A549 (cell line): ENCODE measurements around the gene ALDH1A1. TPM values are rescaled to one million over a fixed set of nuclear protein-coding genes. Genes with fewer than 3 reads are reported as not detected.

ENCODE experiments used
- ATAC-seq, 2 experiments: fragments of 200-7000 bp in 1 of 2; fragments of >200 bp in 1 of 2; cut with Nextera tagmentation in 1 of 2; cut with Tn5 transposase in 1 of 2; 3 replicates each; pipeline versions ENCODE4 v1.8.0 to v1.9.1; 2018 to 2020; ENCODE audit warnings: mild to moderate bottlenecking in 1 of 2, moderate library complexity in 1 of 2
- CTCF ChIA-PET: fragments of 300-600 bp; sonication (Branson Sonifier 250); formaldehyde crosslinking; extraction: SDS; loops from one replicate; lab custom pipeline; 2021; ENCODE audit warnings: antibody characterized with exemption, inconsistent platforms; lab: Yijun Ruan, JAX
- POLR2A ChIA-PET: fragments of 350-600 bp; formaldehyde crosslinking; extraction: SDS; loops from one replicate; lab custom pipeline; 2021; ENCODE audit warnings: antibody characterized with exemption, inconsistent platforms; lab: Yijun Ruan, JAX
- DNase-seq, 2 experiments: peaks; one replicate each; pipeline versions ENCODE4 v3.0.0 to v3.0.0-alpha.2; 2011 to 2016; ENCODE audit warnings: low read depth in 1 of 2, low spot score in 1 of 2
- FAIRE-seq: peaks from 2 replicates; lab custom pipeline; 2011; peaks lifted over from hg19 to GRCh38; lab: Jason Lieb, UNC
- H3K27ac ChIP-seq, 2 experiments: fragments of >200 bp; sonication (Bioruptor Twin); formaldehyde crosslinking; 3 replicates each; pipeline ENCODE4 v1.5.1; 2016 to 2017
- H3K4me1 ChIP-seq: fragments of >200 bp; sonication (Bioruptor Twin); formaldehyde crosslinking; 3 replicates; pipeline ENCODE4 v1.6.1; 2016
- H3K4me2 ChIP-seq: fragments of >200 bp; sonication (Bioruptor Twin); formaldehyde crosslinking; 3 replicates; pipeline ENCODE4 v1.6.1; 2016
- H3K4me3 ChIP-seq: fragments of >200 bp; sonication (Bioruptor Twin); formaldehyde crosslinking; 3 replicates; pipeline ENCODE4 v1.5.1; 2016
- H3K9me3 ChIP-seq: fragments of >200 bp; sonication (Bioruptor Twin); formaldehyde crosslinking; 3 replicates; pipeline ENCODE4 v1.6.1; 2016
- ATOH8 ChIP-seq: fragments of 250-450 bp; sonication (Bioruptor Pico); IDR thresholded peaks from 2 replicates; pipeline ENCODE4 v1.5.0; 2020; ENCODE audit warnings: low read depth, mild to moderate bottlenecking, moderate library complexity
- BCL3 ChIP-seq: fragments of >200 bp; sonication (Bioruptor Twin); formaldehyde crosslinking; IDR thresholded peaks from 3 replicates; pipeline ENCODE4 v1.6.1; 2016
- BHLHE40 ChIP-seq: IDR thresholded peaks from 2 replicates; pipeline ENCODE4 v1.6.1; 2012; ENCODE audit warnings: low read depth, low read length, inconsistent platforms
- CBX8 ChIP-seq: fragments of 200-600 bp; sonication (generic); IDR thresholded peaks from 2 replicates; pipeline ENCODE4 v1.6.1; 2016
- CEBPB ChIP-seq, 2 experiments: fragments of >200 bp in 1 of 2; sonication (Bioruptor Twin) in 1 of 2; formaldehyde crosslinking in 1 of 2; IDR thresholded peaks; 2 replicates each; pipeline ENCODE4 v1.6.1; 2012 to 2016
- E2F6 ChIP-seq: IDR thresholded peaks from 2 replicates; pipeline ENCODE4 v1.6.1; 2012; ENCODE audit warnings: low read depth, borderline replicate concordance
- EP300 ChIP-seq, 2 experiments: fragments of >200 bp; sonication (Bioruptor Twin); formaldehyde crosslinking; IDR thresholded peaks; 2 replicates in 1 of 2; 3 replicates in 1 of 2; pipeline ENCODE4 v1.6.1; 2016 to 2017
- ESRRA ChIP-seq: fragments of 150-350 bp; IDR thresholded peaks from 2 replicates; pipeline ENCODE4 v1.6.1; 2014; ENCODE audit warnings: mild to moderate bottlenecking, low read length, borderline replicate concordance
- FOSB ChIP-seq: fragments of 250-450 bp; sonication (Bioruptor Pico); IDR thresholded peaks from 2 replicates; pipeline ENCODE4 v1.5.0; 2020; ENCODE audit warnings: mild to moderate bottlenecking, moderate library complexity
- FOXS1 ChIP-seq: fragments of 250-450 bp; sonication (Bioruptor Pico); IDR thresholded peaks from 2 replicates; pipeline ENCODE4 v1.5.0; 2020; ENCODE audit warnings: mild to moderate bottlenecking, moderate library complexity
- GATA3 ChIP-seq: IDR thresholded peaks from 2 replicates; pipeline ENCODE4 v1.6.1; 2012; ENCODE audit warnings: borderline replicate concordance
- HES2 ChIP-seq: fragments of >200 bp; sonication (Bioruptor Twin); formaldehyde crosslinking; IDR thresholded peaks from 2 replicates; pipeline ENCODE4 v1.6.1; 2016
- HEYL ChIP-seq: fragments of 250-450 bp; sonication (Bioruptor Pico); IDR thresholded peaks from 2 replicates; pipeline ENCODE4 v1.8.0; 2021; ENCODE audit warnings: mild to moderate bottlenecking, moderate library complexity
- HMGXB4 ChIP-seq: fragments of 250-450 bp; sonication (Bioruptor Pico); IDR thresholded peaks from 2 replicates; pipeline ENCODE4 v1.5.0; 2021; ENCODE audit warnings: mild to moderate bottlenecking, moderate library complexity, borderline replicate concordance
- HOXA7 ChIP-seq: fragments of 250-450 bp; sonication (Bioruptor Pico); IDR thresholded peaks from 2 replicates; pipeline ENCODE4 v1.5.0; 2020; ENCODE audit warnings: mild to moderate bottlenecking, moderate library complexity
- HOXB13 ChIP-seq: fragments of 250-450 bp; sonication (Bioruptor Pico); IDR thresholded peaks from 2 replicates; pipeline ENCODE4 v1.5.0; 2020; ENCODE audit warnings: low read depth, mild to moderate bottlenecking, moderate library complexity
- JUN ChIP-seq, 2 experiments: fragments of >200 bp; sonication (Bioruptor Twin); formaldehyde crosslinking; IDR thresholded peaks; 2 replicates in 1 of 2; 3 replicates in 1 of 2; pipeline ENCODE4 v1.6.1; 2016 to 2017
- KDM5A ChIP-seq: fragments of 200-600 bp; sonication (generic); IDR thresholded peaks from 2 replicates; pipeline ENCODE4 v1.6.1; 2016; ENCODE audit warnings: antibody characterized with exemption, mild to moderate bottlenecking
- MAX ChIP-seq: IDR thresholded peaks from 2 replicates; pipeline ENCODE4 v1.6.1; 2012
- MAZ ChIP-seq: fragments of 150-350 bp; IDR thresholded peaks from 2 replicates; pipeline ENCODE4 v1.6.1; 2014; ENCODE audit warnings: antibody characterized with exemption, low read depth, low read length, borderline replicate concordance
- POLR2A ChIP-seq: IDR thresholded peaks from 2 replicates; pipeline ENCODE4 v1.6.1; 2012; ENCODE audit warnings: mild to moderate bottlenecking, low read length
- RAD21 ChIP-seq, 2 experiments: fragments of >200 bp in 1 of 2; sonication (Bioruptor Twin) in 1 of 2; formaldehyde crosslinking in 1 of 2; IDR thresholded peaks in 1 of 2; conservative IDR thresholded peaks in 1 of 2; 2 replicates in 1 of 2; 3 replicates in 1 of 2; pipeline ENCODE4 v1.6.1; 2012 to 2018; ENCODE audit warnings: inconsistent platforms in 1 of 2
- TP53 ChIP-seq: fragments of 250-450 bp; sonication (Bioruptor Pico); IDR thresholded peaks from 2 replicates; pipeline ENCODE4 v1.5.0; 2021; ENCODE audit warnings: mild to moderate bottlenecking, moderate library complexity
- ZC3H11A ChIP-seq: fragments of 450-650 bp; IDR thresholded peaks from 2 replicates; pipeline ENCODE4 v1.6.1; 2014; ENCODE audit warnings: antibody characterized with exemption, mild to moderate bottlenecking
- ZFP36 ChIP-seq: fragments of 450-650 bp; IDR thresholded peaks from 2 replicates; pipeline ENCODE4 v1.6.1; 2014; ENCODE audit warnings: borderline replicate concordance; ENCODE audit not compliant: partially characterized antibody
- ZSCAN20 ChIP-seq: fragments of 250-450 bp; sonication (Bioruptor Pico); IDR thresholded peaks from 2 replicates; pipeline ENCODE4 v1.8.0; 2022; ENCODE audit warnings: mild to moderate bottlenecking, moderate library complexity
- WGBS: methylation state at CpG from one replicate; pipeline ENCODE4 v1.1.6; 2017; ENCODE audit errors: missing lambda C conversion rate; 5-methylcytosine and 5-hydroxymethylcytosine counted together
- polyA plus RNA-seq, 4 experiments: library from polyadenylated mRNA; depleted of rRNA in 3 of 4; stranded (reverse); fragments of >200 nt; fragmentation: RNase III in 1 of 4; extraction: RNeasy Plus Mini Kit Qiagen cat#74134 plus additional on column Dnase treatment in 1 of 4; gene quantifications; 2 replicates in 3 of 4; 3 replicates in 1 of 4; pipeline ENCODE4 v1.2.3, GENCODE V29; 2011 to 2017

ALDH1A1 gene
- polyA plus RNA-seq, 2 of the 4 experiments (the other 2 are of a cell fraction) = 8,617 to 9,987 TPM

- TF ChIP-seq CEBPB (IDR thresholded peaks at IDR 0.05) (peak in 1 of 2 experiments; percentile 26; a peak in 1 of 4 replicates), TP53 (CRISPR knock-in tag) (no peak)
- FAIRE-seq = peak; percentile 89
- WGBS = 1% methylated on average over 2 of the region's 2 CpGs
- Histone ChIP-seq H3K9me3 (no peaks in the 10 kb centered on the region), H3K27ac (peak overlapping the region; percentile 90 to 91), H3K4me3 (peak overlapping the region; percentile 67; the same call in 1 of the 3 replicates), H3K4me2 (peak overlapping the region; percentile 94), H3K4me1 (peaks cover 41% of the 10 kb centered on the region)
- DNase-seq = no peak
- CTCF ChIA-PET = interaction anchor here (1.1 to 2.4 kb wide), 8 partner anchors 16 to 98 kb away, joined by 3 to 7 read pairs (median 4); no protein-coding TSS in a partner anchor
- peak in 1 of 2 experiments; percentile 8; a peak in 3 of 6 replicates for ATAC-seq
- POLR2A ChIA-PET = interaction anchor here (0.9 to 2.1 kb wide), 6 partner anchors 23 to 35 kb away, joined by 3 to 11 read pairs (median 6); no protein-coding TSS in a partner anchor
These were observed 2.2 kb upstream of the ALDH1A1 start for GRCh38 chr9:72955126-72955455.

- CTCF ChIA-PET = interaction anchor here (1.1 to 2.4 kb wide), 9 partner anchors 17 to 98 kb away, joined by 3 to 7 read pairs (median 4); no protein-coding TSS in a partner anchor
- 5% methylated on average over 4 of the region's 4 CpGs for WGBS
- Histone ChIP-seq H3K4me2 (peak overlapping the region; percentile 94), H3K4me1 (peaks cover 35% of the 10 kb centered on the region), H3K4me3 (peak overlapping the region; percentile 67), H3K9me3 (no peaks in the 10 kb centered on the region), H3K27ac (peak overlapping the region; percentile 90 to 91)
- POLR2A ChIA-PET = interaction anchor here (1.3 to 2.1 kb wide), 5 partner anchors 23 to 36 kb away, joined by 3 to 11 read pairs (median 8); no protein-coding TSS in a partner anchor
- DNase-seq (peak in 1 of 2 experiments; percentile 68), FAIRE-seq (peak; percentile 93), ATAC-seq (peak in 1 of 2 experiments; percentile 5; a peak in 3 of 6 replicates)
- TF ChIP-seq ZSCAN20 (CRISPR knock-in tag) (no peak), GATA3 (peak; percentile 32; the same call in 1 of the 2 replicates), MAX (peak; percentile 54), HEYL (CRISPR knock-in tag) (0 out of 2 replicates have a peak, but pooled peaks have one; percentile 58), JUN (IDR thresholded peaks at IDR 0.05) (0 out of 5 replicates have a peak, but pooled peaks of 1 of the 2 experiments have one; percentile 11), HOXB13 (no peak), EP300 (IDR thresholded peaks at IDR 0.05) (peak in 1 of 2 experiments; percentile 16; a peak in 1 of 5 replicates), CEBPB (IDR thresholded peaks at IDR 0.05) (peak; percentile 82 to 88)
- TF ChIP-seq, all 56 proteins: peak for 6
These were observed 1.7 kb upstream of the ALDH1A1 start for GRCh38 chr9:72954431-72955125.

GRCh38 chr9:72952381-72952690 is 517 bp downstream of the ALDH1A1 start:
- CTCF ChIA-PET = interaction anchor here (0.9 to 3.5 kb wide), 7 partner anchors 16 to 130 kb away, joined by 3 to 25 read pairs (median 3); no protein-coding TSS in a partner anchor
- WGBS = 2% methylated on average over 3 of the region's 3 CpGs
- Histone ChIP-seq H3K4me2 (peak overlapping the region; percentile 94), H3K27ac (peak overlapping the region; percentile 90 to 91), H3K9me3 (no peaks in the 10 kb centered on the region), H3K4me3 (peak overlapping the region; percentile 67), H3K4me1 (peaks cover 23% of the 10 kb centered on the region)
- POLR2A ChIA-PET = interaction anchor here (0.7 to 5.8 kb wide), 12 partner anchors 9 to 121 kb away, joined by 3 to 77 read pairs (median 3); no protein-coding TSS in a partner anchor
- DNase-seq (peak in 1 of 2 experiments; percentile 38), ATAC-seq (no peak), FAIRE-seq (no peak)
- TF ChIP-seq CBX8 (no peak), KDM5A (no peak), HMGXB4 (CRISPR knock-in tag) (0 out of 2 replicates have a peak, but pooled peaks have one; percentile 45), E2F6 (no peak), ZC3H11A (no peak), ATOH8 (CRISPR knock-in tag) (no peak), ZSCAN20 (CRISPR knock-in tag) (no peak), HES2 (no peak), POLR2A (no peak), RAD21 (conservative IDR thresholded peaks at IDR 0.05 in 1 of 2, IDR thresholded peaks at IDR 0.05 in 1 of 2) (no peak), HOXB13 (no peak), ESRRA (no peak), BCL3 (no peak), HOXA7 (CRISPR knock-in tag) (peak; percentile 97), BHLHE40 (no peak), ZFP36 (no peak), FOSB (CRISPR knock-in tag) (peak; percentile 95), MAZ (no peak), FOXS1 (CRISPR knock-in tag) (no peak)
